Measurements from ENCODE around the gene RAI1. TPM values are rescaled to one million over a fixed set of nuclear protein-coding genes. Genes with fewer than 3 reads are reported as not detected.

Gene RAI1
- total RNA-seq, 2 donors from 2014 or later: 35.9 to 42.9 TPM

DNA sequence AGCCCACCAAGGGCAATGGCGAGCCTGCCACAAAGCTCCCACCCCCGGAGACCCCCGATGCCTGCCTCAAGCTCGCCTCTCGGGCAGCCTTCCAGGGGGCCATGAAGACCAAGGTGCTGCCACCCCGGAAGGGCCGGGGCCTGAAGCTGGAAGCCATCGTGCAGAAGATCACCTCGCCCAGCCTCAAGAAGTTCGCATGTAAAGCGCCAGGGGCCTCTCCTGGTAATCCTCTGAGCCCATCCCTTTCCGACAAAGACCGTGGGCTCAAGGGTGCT lies 115.5 kb downstream of the RAI1 start:
- Mint-ChIP-seq H3K27me3 (ENCODE audit: insufficient read depth) (peaks cover 4% of the 10 kb centered on the region), H3K9me3 (no peaks in the 10 kb centered on the region), H3K4me1 (peaks cover 17% of the 10 kb centered on the region), H3K27ac (no peak overlapping the region), H3K4me3 (no peak overlapping the region), H3K36me3 (ENCODE audit: low read depth) (peaks cover 21% of the 10 kb centered on the region)
- H3K36me3 ChIP-seq (ENCODE audit: control insufficient read depth, insufficient read depth, low read length): peaks cover 43% of the 10 kb centered on the region
- no peak overlapping the region for H3K9ac ChIP-seq (ENCODE audit: extremely low read depth, low read length, poor library complexity, severe bottlenecking)
- no peak for DNase-seq
- WGBS, 2 experiments (ENCODE audit: insufficient coverage in 1 of 2, insufficient read length in 1 of 2): 97% methylated on average over 12 to 13 of the region's 13 CpGs
- TF ChIP-seq, protein P1, sequence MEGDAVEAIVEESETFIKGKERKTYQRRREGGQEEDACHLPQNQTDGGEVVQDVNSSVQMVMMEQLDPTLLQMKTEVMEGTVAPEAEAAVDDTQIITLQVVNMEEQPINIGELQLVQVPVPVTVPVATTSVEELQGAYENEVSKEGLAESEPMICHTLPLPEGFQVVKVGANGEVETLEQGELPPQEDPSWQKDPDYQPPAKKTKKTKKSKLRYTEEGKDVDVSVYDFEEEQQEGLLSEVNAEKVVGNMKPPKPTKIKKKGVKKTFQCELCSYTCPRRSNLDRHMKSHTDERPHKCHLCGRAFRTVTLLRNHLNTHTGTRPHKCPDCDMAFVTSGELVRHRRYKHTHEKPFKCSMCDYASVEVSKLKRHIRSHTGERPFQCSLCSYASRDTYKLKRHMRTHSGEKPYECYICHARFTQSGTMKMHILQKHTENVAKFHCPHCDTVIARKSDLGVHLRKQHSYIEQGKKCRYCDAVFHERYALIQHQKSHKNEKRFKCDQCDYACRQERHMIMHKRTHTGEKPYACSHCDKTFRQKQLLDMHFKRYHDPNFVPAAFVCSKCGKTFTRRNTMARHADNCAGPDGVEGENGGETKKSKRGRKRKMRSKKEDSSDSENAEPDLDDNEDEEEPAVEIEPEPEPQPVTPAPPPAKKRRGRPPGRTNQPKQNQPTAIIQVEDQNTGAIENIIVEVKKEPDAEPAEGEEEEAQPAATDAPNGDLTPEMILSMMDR (conservative IDR thresholded peaks at IDR 0.05): no peak
- H3K27ac ChIP-seq (ENCODE audit: low read depth, low read length): no peak overlapping the region
- H3K4me1 ChIP-seq (ENCODE audit: control insufficient read depth, insufficient read depth, low read length): peaks cover 3% of the 10 kb centered on the region
- H3K9me3 ChIP-seq (ENCODE audit: control insufficient read depth, low read length): no peaks in the 10 kb centered on the region
- no peak overlapping the region for H3K4me3 ChIP-seq (ENCODE audit: low read length)
- no peaks in the 10 kb centered on the region for H3K27me3 ChIP-seq (ENCODE audit: control insufficient read depth, insufficient read depth, low read length, poor library complexity, severe bottlenecking)

DNA sequence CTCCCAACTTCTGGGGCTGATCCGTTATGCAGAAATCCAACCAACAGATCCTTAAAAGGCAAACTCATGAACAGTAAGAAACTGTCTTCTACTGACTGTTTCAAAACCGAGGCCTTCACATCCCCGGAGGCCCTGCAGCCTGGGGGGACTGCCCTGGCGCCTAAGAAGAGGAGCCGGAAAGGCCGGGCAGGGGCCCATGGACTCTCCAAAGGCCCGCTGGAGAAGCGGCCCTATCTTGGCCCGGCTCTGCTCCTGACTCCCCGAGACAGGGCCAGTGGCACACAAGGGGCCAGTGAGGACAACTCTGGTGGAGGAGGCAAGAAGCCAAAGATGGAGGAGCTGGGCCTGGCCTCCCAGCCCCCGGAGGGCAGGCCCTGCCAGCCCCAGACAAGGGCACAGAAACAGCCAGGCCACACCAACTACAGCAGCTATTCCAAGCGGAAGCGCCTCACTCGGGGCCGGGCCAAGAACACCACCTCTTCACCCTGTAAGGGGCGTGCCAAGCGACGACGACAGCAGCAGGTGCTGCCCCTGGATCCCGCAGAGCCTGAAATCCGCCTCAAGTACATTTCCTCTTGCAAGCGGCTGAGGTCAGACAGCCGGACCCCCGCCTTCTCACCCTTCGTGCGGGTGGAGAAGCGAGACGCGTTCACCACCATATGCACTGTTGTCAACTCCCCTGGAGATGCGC lies 116.0 kb downstream of the RAI1 start:
- H3K36me3 ChIP-seq (ENCODE audit: control insufficient read depth, insufficient read depth, low read length): peaks cover 43% of the 10 kb centered on the region
- no peaks in the 10 kb centered on the region for H3K9me3 ChIP-seq (ENCODE audit: control insufficient read depth, low read length)
- H3K4me1 Mint-ChIP-seq: peaks cover 12% of the 10 kb centered on the region
- H3K27ac Mint-ChIP-seq: no peak overlapping the region
- no peak for DNase-seq
- TF ChIP-seq, protein P1 (conservative IDR thresholded peaks at IDR 0.05): no peak
- 95% methylated on average over 19 to 30 of the region's 30 CpGs for WGBS, 2 experiments (ENCODE audit: insufficient coverage in 1 of 2, insufficient read length in 1 of 2)
- H3K36me3 Mint-ChIP-seq (ENCODE audit: low read depth): peaks cover 27% of the 10 kb centered on the region
- no peaks in the 10 kb centered on the region for H3K27me3 ChIP-seq (ENCODE audit: control insufficient read depth, insufficient read depth, low read length, poor library complexity, severe bottlenecking)
- H3K4me3 Mint-ChIP-seq: no peak overlapping the region
- no peak overlapping the region for H3K27ac ChIP-seq (ENCODE audit: low read depth, low read length)
- H3K4me1 ChIP-seq (ENCODE audit: control insufficient read depth, insufficient read depth, low read length): peaks cover 3% of the 10 kb centered on the region
- peaks cover 4% of the 10 kb centered on the region for H3K27me3 Mint-ChIP-seq (ENCODE audit: insufficient read depth)
- H3K4me3 ChIP-seq (ENCODE audit: low read length): no peak overlapping the region
- H3K9me3 Mint-ChIP-seq: no peaks in the 10 kb centered on the region
- no peak overlapping the region for H3K9ac ChIP-seq (ENCODE audit: extremely low read depth, low read length, poor library complexity, severe bottlenecking)

DNA sequence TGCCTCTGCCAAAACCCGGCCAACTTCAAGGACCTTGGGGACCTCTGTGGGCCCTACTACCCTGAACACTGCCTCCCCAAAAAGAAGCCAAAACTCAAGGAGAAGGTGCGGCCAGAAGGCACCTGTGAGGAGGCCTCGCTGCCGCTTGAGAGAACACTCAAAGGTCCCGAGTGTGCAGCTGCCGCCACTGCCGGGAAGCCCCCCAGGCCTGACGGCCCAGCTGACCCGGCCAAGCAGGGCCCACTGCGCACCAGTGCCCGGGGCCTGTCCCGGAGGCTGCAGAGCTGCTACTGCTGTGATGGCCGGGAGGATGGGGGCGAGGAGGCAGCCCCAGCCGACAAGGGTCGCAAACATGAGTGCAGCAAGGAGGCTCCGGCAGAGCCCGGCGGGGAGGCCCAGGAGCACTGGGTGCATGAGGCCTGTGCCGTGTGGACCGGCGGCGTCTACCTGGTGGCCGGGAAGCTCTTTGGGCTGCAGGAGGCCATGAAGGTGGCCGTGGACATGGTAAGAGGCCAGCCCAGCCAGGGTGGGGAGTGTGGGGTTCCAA lies 116.8 kb downstream of the RAI1 start:
- no peak for DNase-seq
- Mint-ChIP-seq H3K4me1 (peaks cover 9% of the 10 kb centered on the region), H3K27me3 (ENCODE audit: insufficient read depth) (peaks cover 4% of the 10 kb centered on the region), H3K9me3 (no peaks in the 10 kb centered on the region), H3K36me3 (ENCODE audit: low read depth) (peaks cover 27% of the 10 kb centered on the region), H3K27ac (no peak overlapping the region), H3K4me3 (no peak overlapping the region)
- TF ChIP-seq, protein P1 (conservative IDR thresholded peaks at IDR 0.05): no peak
- WGBS, 2 experiments (ENCODE audit: insufficient coverage in 1 of 2, insufficient read length in 1 of 2): 91 to 95% methylated on average over 8 to 25 of the region's 25 CpGs
- H3K36me3 ChIP-seq (ENCODE audit: control insufficient read depth, insufficient read depth, low read length): peaks cover 41% of the 10 kb centered on the region
- no peak overlapping the region for H3K9ac ChIP-seq (ENCODE audit: extremely low read depth, low read length, poor library complexity, severe bottlenecking)
- peaks cover 3% of the 10 kb centered on the region for H3K4me1 ChIP-seq (ENCODE audit: control insufficient read depth, insufficient read depth, low read length)
- H3K27ac ChIP-seq (ENCODE audit: low read depth, low read length): no peak overlapping the region
- no peaks in the 10 kb centered on the region for H3K27me3 ChIP-seq (ENCODE audit: control insufficient read depth, insufficient read depth, low read length, poor library complexity, severe bottlenecking)
- no peak overlapping the region for H3K4me3 ChIP-seq (ENCODE audit: low read length)
- H3K9me3 ChIP-seq (ENCODE audit: control insufficient read depth, low read length): no peaks in the 10 kb centered on the region

Measured in endodermal cell (in vitro differentiated cells).